ENCODE measurements around the gene TTC13. TPM values are rescaled to one million over a fixed set of nuclear protein-coding genes. Genes with fewer than 3 reads are reported as not detected.

Gene TTC13
- total RNA-seq, 1 experiment from 2014 or later = 4.4 TPM

DNA sequence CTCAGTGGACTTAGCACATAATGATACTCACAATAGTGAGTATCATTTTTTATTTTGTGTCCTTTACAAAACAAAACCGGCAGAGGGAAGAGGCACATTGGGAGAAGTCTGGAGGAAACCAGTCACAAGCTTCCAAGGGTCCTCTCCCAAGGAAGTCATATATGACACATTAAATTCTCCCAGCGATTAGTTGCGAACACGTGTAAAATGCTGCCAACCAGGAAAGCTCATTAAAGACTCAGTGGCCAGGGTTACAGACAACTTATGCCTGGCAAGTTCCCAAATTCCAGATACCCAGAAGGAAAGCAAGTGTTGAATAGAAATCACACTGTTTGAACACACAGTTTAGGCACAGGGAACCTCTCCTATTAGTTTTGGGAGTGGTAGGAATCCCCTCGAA, 52.5 kb downstream of the TTC13 start (continued):
- TF ChIP-seq, protein P1, sequence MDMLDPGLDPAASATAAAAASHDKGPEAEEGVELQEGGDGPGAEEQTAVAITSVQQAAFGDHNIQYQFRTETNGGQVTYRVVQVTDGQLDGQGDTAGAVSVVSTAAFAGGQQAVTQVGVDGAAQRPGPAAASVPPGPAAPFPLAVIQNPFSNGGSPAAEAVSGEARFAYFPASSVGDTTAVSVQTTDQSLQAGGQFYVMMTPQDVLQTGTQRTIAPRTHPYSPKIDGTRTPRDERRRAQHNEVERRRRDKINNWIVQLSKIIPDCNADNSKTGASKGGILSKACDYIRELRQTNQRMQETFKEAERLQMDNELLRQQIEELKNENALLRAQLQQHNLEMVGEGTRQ (CRISPR knock-in tag; IDR thresholded peaks at IDR 0.05) = no peak
- TF ChIP-seq SP1 (CRISPR knock-in tag; conservative IDR thresholded peaks at IDR 0.05) (no peak), CREM (CRISPR knock-in tag; IDR thresholded peaks at IDR 0.05) (no peak)
- TF ChIP-seq, protein P2, sequence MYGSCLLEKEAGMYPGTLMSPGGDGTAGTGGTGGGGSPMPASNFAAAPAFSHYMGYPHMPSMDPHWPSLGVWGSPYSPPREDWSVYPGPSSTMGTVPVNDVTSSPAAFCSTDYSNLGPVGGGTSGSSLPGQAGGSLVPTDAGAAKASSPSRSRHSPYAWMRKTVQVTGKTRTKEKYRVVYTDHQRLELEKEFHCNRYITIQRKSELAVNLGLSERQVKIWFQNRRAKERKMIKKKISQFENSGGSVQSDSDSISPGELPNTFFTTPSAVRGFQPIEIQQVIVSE (CRISPR knock-in tag; IDR thresholded peaks at IDR 0.05; ENCODE audit: borderline replicate concordance) = no peak
- TF ChIP-seq, protein P3, sequence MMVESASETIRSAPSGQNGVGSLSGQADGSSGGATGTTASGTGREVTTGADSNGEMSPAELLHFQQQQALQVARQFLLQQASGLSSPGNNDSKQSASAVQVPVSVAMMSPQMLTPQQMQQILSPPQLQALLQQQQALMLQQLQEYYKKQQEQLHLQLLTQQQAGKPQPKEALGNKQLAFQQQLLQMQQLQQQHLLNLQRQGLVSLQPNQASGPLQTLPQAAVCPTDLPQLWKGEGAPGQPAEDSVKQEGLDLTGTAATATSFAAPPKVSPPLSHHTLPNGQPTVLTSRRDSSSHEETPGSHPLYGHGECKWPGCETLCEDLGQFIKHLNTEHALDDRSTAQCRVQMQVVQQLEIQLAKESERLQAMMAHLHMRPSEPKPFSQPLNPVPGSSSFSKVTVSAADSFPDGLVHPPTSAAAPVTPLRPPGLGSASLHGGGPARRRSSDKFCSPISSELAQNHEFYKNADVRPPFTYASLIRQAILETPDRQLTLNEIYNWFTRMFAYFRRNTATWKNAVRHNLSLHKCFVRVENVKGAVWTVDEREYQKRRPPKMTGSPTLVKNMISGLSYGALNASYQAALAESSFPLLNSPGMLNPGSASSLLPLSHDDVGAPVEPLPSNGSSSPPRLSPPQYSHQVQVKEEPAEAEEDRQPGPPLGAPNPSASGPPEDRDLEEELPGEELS (CRISPR knock-in tag; IDR thresholded peaks at IDR 0.05) = no peak
- TF ChIP-seq, protein P4, sequence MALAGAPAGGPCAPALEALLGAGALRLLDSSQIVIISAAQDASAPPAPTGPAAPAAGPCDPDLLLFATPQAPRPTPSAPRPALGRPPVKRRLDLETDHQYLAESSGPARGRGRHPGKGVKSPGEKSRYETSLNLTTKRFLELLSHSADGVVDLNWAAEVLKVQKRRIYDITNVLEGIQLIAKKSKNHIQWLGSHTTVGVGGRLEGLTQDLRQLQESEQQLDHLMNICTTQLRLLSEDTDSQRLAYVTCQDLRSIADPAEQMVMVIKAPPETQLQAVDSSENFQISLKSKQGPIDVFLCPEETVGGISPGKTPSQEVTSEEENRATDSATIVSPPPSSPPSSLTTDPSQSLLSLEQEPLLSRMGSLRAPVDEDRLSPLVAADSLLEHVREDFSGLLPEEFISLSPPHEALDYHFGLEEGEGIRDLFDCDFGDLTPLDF (CRISPR knock-in tag; IDR thresholded peaks at IDR 0.05) = no peak
- TF ChIP-seq, protein P5, sequence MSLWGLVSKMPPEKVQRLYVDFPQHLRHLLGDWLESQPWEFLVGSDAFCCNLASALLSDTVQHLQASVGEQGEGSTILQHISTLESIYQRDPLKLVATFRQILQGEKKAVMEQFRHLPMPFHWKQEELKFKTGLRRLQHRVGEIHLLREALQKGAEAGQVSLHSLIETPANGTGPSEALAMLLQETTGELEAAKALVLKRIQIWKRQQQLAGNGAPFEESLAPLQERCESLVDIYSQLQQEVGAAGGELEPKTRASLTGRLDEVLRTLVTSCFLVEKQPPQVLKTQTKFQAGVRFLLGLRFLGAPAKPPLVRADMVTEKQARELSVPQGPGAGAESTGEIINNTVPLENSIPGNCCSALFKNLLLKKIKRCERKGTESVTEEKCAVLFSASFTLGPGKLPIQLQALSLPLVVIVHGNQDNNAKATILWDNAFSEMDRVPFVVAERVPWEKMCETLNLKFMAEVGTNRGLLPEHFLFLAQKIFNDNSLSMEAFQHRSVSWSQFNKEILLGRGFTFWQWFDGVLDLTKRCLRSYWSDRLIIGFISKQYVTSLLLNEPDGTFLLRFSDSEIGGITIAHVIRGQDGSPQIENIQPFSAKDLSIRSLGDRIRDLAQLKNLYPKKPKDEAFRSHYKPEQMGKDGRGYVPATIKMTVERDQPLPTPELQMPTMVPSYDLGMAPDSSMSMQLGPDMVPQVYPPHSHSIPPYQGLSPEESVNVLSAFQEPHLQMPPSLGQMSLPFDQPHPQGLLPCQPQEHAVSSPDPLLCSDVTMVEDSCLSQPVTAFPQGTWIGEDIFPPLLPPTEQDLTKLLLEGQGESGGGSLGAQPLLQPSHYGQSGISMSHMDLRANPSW (CRISPR knock-in tag; conservative IDR thresholded peaks at IDR 0.05; ENCODE audit: low read depth) = no peak

DNA sequence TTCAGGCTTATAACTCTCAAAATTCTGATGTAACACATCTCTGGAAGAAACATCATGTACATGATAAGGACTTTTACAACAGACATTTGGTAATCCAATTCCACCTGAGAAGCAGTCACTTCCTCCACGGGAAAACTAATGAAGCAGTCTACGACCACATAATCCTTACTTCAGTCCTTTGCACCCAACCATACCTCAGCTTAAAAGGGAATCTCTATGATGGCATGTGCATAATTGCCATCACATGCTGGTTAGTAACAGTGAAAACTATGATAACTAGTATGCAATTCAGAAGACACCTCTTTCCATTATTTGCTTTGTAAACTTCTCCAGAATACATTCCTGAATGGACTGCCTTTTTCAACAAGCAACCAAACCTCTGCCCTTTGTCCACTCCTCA, 53.1 kb downstream of the TTC13 start:
- ChIA-PET CTCF (interaction anchor here (0.6 to 1.3 kb wide), 5 partner anchors 8 to 305 kb away, joined by 3 read pairs; no protein-coding TSS in a partner anchor), POLR2A (no interaction called here)
- DNase-seq (ENCODE audit: low spot score) (no peak), ATAC-seq (no peak)
- Mint-ChIP-seq H3K27ac (no peak overlapping the region), H3K9me3 (no peaks in the 10 kb centered on the region), H3K27me3 (ENCODE audit: low read depth) (no peaks in the 10 kb centered on the region), H3K4me1 (no peaks in the 10 kb centered on the region), H3K36me3 (peaks cover 3% of the 10 kb centered on the region; the same call in 1 of the 2 replicates), H3K4me3 (no peak overlapping the region)
- TF ChIP-seq, protein P6, sequence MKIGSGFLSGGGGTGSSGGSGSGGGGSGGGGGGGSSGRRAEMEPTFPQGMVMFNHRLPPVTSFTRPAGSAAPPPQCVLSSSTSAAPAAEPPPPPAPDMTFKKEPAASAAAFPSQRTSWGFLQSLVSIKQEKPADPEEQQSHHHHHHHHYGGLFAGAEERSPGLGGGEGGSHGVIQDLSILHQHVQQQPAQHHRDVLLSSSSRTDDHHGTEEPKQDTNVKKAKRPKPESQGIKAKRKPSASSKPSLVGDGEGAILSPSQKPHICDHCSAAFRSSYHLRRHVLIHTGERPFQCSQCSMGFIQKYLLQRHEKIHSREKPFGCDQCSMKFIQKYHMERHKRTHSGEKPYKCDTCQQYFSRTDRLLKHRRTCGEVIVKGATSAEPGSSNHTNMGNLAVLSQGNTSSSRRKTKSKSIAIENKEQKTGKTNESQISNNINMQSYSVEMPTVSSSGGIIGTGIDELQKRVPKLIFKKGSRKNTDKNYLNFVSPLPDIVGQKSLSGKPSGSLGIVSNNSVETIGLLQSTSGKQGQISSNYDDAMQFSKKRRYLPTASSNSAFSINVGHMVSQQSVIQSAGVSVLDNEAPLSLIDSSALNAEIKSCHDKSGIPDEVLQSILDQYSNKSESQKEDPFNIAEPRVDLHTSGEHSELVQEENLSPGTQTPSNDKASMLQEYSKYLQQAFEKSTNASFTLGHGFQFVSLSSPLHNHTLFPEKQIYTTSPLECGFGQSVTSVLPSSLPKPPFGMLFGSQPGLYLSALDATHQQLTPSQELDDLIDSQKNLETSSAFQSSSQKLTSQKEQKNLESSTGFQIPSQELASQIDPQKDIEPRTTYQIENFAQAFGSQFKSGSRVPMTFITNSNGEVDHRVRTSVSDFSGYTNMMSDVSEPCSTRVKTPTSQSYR (CRISPR knock-in tag; IDR thresholded peaks at IDR 0.05) = no peak
- TF ChIP-seq, protein P7, sequence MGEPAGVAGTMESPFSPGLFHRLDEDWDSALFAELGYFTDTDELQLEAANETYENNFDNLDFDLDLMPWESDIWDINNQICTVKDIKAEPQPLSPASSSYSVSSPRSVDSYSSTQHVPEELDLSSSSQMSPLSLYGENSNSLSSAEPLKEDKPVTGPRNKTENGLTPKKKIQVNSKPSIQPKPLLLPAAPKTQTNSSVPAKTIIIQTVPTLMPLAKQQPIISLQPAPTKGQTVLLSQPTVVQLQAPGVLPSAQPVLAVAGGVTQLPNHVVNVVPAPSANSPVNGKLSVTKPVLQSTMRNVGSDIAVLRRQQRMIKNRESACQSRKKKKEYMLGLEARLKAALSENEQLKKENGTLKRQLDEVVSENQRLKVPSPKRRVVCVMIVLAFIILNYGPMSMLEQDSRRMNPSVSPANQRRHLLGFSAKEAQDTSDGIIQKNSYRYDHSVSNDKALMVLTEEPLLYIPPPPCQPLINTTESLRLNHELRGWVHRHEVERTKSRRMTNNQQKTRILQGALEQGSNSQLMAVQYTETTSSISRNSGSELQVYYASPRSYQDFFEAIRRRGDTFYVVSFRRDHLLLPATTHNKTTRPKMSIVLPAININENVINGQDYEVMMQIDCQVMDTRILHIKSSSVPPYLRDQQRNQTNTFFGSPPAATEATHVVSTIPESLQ (CRISPR knock-in tag; IDR thresholded peaks at IDR 0.05) = no peak
- TF ChIP-seq NR2C2 (CRISPR knock-in tag; IDR thresholded peaks at IDR 0.05) (no peak), CBFB (CRISPR knock-in tag; IDR thresholded peaks at IDR 0.05; ENCODE audit: low read depth) (no peak), ZNF263 (CRISPR knock-in tag; IDR thresholded peaks at IDR 0.05; ENCODE audit: low read depth) (no peak)
